ENCODE data around the gene STRIT1.
"Not testable (repeated sequence)": the region's sequence is repeated elsewhere in the genome, so short reads cannot be mapped to it uniquely, and the experiment has no call there.

STRIT1 gene

GRCh38 chr3:155313300-155313699 lies 19.8 kb upstream of the STRIT1 start:
- DNase-seq (ENCODE audit: low spot score), result peak; percentile 37

- DNase-seq (ENCODE audit: low spot score), result no peak
Measured at GRCh38 chr3:155312781-155313180, 19.3 kb upstream of the STRIT1 start.

- DNase-seq (ENCODE audit: low spot score), result no peak
Measured at GRCh38 chr3:155309581-155309980, 16.1 kb upstream of the STRIT1 start.

- no peak for DNase-seq (ENCODE audit: low spot score)
Measured at GRCh38 chr3:155308831-155309230, 15.3 kb upstream of the STRIT1 start.

- no peak for DNase-seq (ENCODE audit: low spot score)
Measured at GRCh38 chr3:155307183-155307582, 13.7 kb upstream of the STRIT1 start.

- DNase-seq (ENCODE audit: low spot score), result no peak
Measured at GRCh38 chr3:155304394-155304793, 10.9 kb upstream of the STRIT1 start.

- no peak for DNase-seq (ENCODE audit: low spot score)
Measured at GRCh38 chr3:155303540-155304097, 10.1 kb upstream of the STRIT1 start.

- DNase-seq (ENCODE audit: low spot score), result no peak
Measured at GRCh38 chr3:155302891-155303290, 9.4 kb upstream of the STRIT1 start.

GRCh38 chr3:155302481-155302880 lies 9.0 kb upstream of the STRIT1 start:
- DNase-seq (ENCODE audit: low spot score), result no peak

- no peak for DNase-seq (ENCODE audit: low spot score)
Measured at GRCh38 chr3:155297100-155297499, 3.6 kb upstream of the STRIT1 start.

GRCh38 chr3:155296413-155296812 lies 2.9 kb upstream of the STRIT1 start:
- DNase-seq (ENCODE audit: low spot score), result no peak

GRCh38 chr3:155292693-155293092 lies 790 bp downstream of the STRIT1 start:
- no peak for DNase-seq (ENCODE audit: low spot score)

GRCh38 chr3:155292133-155292532 lies 1.4 kb downstream of the STRIT1 start:
- DNase-seq (ENCODE audit: low spot score), result no peak

- no peak for DNase-seq (ENCODE audit: low spot score)
Measured at GRCh38 chr3:155286736-155287135, 6.7 kb downstream of the STRIT1 start.

GRCh38 chr3:155285936-155286335 lies 7.5 kb downstream of the STRIT1 start:
- no peak for DNase-seq (ENCODE audit: low spot score)

GRCh38 chr3:155283092-155284056 lies 10.1 kb downstream of the STRIT1 start:
- no peak for DNase-seq (ENCODE audit: low spot score)

- DNase-seq (ENCODE audit: low spot score), result no peak
Measured at GRCh38 chr3:155282385-155283091, 10.9 kb downstream of the STRIT1 start.

- no peak for DNase-seq (ENCODE audit: low spot score)
Measured at GRCh38 chr3:155281912-155282311, 11.6 kb downstream of the STRIT1 start.

- DNase-seq (ENCODE audit: low spot score), result not testable (repeated sequence)
Measured at GRCh38 chr3:155276089-155276488, 17.4 kb downstream of the STRIT1 start.

GRCh38 chr3:155275159-155275754 lies 18.2 kb downstream of the STRIT1 start:
- DNase-seq (ENCODE audit: low spot score), result not testable (repeated sequence)

GRCh38 chr3:155274435-155274834 lies 19.0 kb downstream of the STRIT1 start:
- DNase-seq (ENCODE audit: low spot score), result not testable (repeated sequence)

GRCh38 chr3:155271343-155271613 lies 22.2 kb downstream of the STRIT1 start:
- DNase-seq (ENCODE audit: low spot score), result no peak

Data from LoVo (cell line).